Neural progenitor cell (in vitro differentiated cells): ENCODE measurements around the gene PPARGC1A.

ENCODE experiments used
- CTCF ChIP-seq: fragments of 200-600 bp; sonication (generic); IDR thresholded peaks from 2 replicates; pipeline ENCODE4 v1.5.1; 2017; ENCODE audit warnings: antibody characterized with exemption, mild to moderate bottlenecking
- EZH2 ChIP-seq: fragments of 200-600 bp; sonication (generic); IDR thresholded peaks from 2 replicates; pipeline ENCODE4 v1.6.1; 2017; ENCODE audit warnings: antibody characterized with exemption, mild to moderate bottlenecking, moderate library complexity
- EZH2phosphoT487 ChIP-seq: fragments of 200-600 bp; sonication (generic); IDR thresholded peaks from 2 replicates; pipeline ENCODE4 v1.6.1; 2017; ENCODE audit warnings: antibody characterized with exemption

- TF ChIP-seq CTCF (no peak), EZH2 (no peak), EZH2phosphoT487 (no peak)
Measured at GRCh38 chr4:23762551-23762950, 127.3 kb downstream of the PPARGC1A start.
